Measurements from ENCODE around the gene VRK2. TPM values are rescaled to one million over a fixed set of nuclear protein-coding genes. Genes with fewer than 3 reads are reported as not detected.

The VRK2 gene
- total and polyA plus RNA-seq, 9 donors, result 7.3 to 19.8 (median 16.3) TPM

DNA sequence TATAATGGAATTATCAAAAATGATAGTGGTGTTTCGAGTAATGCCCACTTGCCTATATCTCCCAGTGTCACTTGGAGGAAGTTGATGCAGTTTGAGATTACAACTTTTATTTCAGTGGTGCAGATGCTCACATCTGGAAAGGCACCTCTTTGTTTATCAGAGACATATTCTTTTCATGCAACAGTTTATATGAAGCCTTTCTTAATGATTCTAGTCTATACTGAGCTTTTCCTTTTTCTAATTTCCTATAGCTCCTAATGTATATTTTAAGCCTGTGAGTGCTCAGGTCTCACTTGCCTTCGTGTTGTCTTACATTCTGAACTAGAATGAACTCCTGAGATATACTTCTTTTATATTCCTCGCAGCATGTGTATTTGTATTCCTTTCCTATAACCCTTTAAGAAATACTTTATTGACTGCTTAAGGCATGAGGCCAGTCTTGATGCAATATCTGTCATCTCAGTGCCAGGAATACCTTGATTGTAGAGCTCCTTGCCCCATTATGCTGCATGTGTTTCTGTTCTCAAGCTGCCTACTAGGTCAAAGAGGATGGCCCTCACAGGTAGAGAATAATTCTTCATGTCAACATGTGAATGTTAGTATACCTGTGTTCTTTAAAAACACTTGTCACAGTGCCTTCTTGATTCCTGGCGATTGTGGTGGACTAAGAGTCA lies 52.6 kb downstream of the VRK2 start:
- no peak for DNase-seq
- intact Hi-C loops (cut with DNase I), result no loop called here
- Histone ChIP-seq H3K27me3 (no peaks in the 10 kb centered on the region), H3K9me3 (no peaks in the 10 kb centered on the region), H3K4me1 (ENCODE audit: insufficient read depth) (no peaks in the 10 kb centered on the region), H3K4me3 (no peak overlapping the region), H3K27ac (no peak overlapping the region), H3K36me3 (no peaks in the 10 kb centered on the region)
- no peak for TF ChIP-seq POLR2A (IDR thresholded peaks at IDR 0.05)
- TF ChIP-seq, protein P1, sequence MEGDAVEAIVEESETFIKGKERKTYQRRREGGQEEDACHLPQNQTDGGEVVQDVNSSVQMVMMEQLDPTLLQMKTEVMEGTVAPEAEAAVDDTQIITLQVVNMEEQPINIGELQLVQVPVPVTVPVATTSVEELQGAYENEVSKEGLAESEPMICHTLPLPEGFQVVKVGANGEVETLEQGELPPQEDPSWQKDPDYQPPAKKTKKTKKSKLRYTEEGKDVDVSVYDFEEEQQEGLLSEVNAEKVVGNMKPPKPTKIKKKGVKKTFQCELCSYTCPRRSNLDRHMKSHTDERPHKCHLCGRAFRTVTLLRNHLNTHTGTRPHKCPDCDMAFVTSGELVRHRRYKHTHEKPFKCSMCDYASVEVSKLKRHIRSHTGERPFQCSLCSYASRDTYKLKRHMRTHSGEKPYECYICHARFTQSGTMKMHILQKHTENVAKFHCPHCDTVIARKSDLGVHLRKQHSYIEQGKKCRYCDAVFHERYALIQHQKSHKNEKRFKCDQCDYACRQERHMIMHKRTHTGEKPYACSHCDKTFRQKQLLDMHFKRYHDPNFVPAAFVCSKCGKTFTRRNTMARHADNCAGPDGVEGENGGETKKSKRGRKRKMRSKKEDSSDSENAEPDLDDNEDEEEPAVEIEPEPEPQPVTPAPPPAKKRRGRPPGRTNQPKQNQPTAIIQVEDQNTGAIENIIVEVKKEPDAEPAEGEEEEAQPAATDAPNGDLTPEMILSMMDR (IDR thresholded peaks at IDR 0.05), result no peak
- no peak for TF ChIP-seq EP300 (IDR thresholded peaks at IDR 0.05)
- 94 to 98% (median 96%) methylated on average over 4 of the region's 4 CpGs for WGBS, 3 donors

DNA sequence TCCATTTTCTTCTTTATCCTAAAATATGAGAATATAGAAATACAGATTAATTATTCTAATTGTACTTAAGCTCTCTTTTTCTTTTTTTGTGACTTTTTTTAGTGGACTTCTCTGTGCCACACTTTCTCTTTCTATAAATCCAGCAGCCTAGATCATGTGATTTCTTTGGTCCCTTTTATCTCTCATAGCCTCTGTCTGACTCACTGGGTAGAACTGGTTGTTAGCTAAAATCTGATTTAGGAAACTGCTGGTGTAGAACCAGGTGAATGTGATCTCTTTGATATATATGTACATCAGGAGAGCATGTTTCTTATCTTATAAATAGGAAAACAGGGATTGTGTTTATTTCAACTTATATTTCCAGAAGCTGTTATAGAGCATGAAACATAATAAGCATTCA lies 54.9 kb downstream of the VRK2 start:
- intact Hi-C loops (cut with DNase I), result no loop called here
- H3K4me1 ChIP-seq (ENCODE audit: insufficient read depth), result no peaks in the 10 kb centered on the region
- TF ChIP-seq EP300 (IDR thresholded peaks at IDR 0.05) (no peak), POLR2A (IDR thresholded peaks at IDR 0.05) (no peak)
- TF ChIP-seq, protein P1 (IDR thresholded peaks at IDR 0.05), result no peak
- H3K36me3 ChIP-seq, result no peaks in the 10 kb centered on the region
- H3K4me3 ChIP-seq, result no peak overlapping the region
- no peak overlapping the region for H3K27ac ChIP-seq
- H3K9me3 ChIP-seq, result no peaks in the 10 kb centered on the region
- H3K27me3 ChIP-seq, result no peaks in the 10 kb centered on the region
- no peak for DNase-seq

DNA sequence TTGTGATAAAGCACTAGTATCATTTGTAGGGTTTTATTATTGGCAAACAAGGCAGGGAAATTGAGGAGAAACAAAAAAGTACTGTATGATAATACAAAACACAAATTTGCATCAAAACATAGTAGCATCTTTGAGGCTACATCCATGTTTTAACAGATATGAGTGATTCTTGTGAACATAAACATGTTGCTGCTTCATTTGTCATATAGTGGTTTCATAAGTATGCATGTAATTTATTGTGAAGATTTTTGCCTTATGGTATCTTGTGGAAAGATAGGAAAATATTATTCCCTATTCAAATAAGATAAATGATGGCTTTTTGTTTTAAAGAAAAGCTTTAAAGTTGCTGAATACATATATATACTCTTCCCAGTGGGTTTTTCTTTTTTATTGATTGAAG lies 60.3 kb downstream of the VRK2 start:
- Histone ChIP-seq H3K27me3 (no peaks in the 10 kb centered on the region), H3K9me3 (no peaks in the 10 kb centered on the region), H3K4me3 (no peak overlapping the region), H3K27ac (no peak overlapping the region), H3K4me1 (ENCODE audit: insufficient read depth) (no peaks in the 10 kb centered on the region), H3K36me3 (no peaks in the 10 kb centered on the region)
- no peak for DNase-seq
- intact Hi-C loops (cut with DNase I), result no loop called here
- TF ChIP-seq, protein P1 (IDR thresholded peaks at IDR 0.05), result no peak
- TF ChIP-seq POLR2A (IDR thresholded peaks at IDR 0.05), result no peak
- no peak for TF ChIP-seq EP300 (IDR thresholded peaks at IDR 0.05)

DNA sequence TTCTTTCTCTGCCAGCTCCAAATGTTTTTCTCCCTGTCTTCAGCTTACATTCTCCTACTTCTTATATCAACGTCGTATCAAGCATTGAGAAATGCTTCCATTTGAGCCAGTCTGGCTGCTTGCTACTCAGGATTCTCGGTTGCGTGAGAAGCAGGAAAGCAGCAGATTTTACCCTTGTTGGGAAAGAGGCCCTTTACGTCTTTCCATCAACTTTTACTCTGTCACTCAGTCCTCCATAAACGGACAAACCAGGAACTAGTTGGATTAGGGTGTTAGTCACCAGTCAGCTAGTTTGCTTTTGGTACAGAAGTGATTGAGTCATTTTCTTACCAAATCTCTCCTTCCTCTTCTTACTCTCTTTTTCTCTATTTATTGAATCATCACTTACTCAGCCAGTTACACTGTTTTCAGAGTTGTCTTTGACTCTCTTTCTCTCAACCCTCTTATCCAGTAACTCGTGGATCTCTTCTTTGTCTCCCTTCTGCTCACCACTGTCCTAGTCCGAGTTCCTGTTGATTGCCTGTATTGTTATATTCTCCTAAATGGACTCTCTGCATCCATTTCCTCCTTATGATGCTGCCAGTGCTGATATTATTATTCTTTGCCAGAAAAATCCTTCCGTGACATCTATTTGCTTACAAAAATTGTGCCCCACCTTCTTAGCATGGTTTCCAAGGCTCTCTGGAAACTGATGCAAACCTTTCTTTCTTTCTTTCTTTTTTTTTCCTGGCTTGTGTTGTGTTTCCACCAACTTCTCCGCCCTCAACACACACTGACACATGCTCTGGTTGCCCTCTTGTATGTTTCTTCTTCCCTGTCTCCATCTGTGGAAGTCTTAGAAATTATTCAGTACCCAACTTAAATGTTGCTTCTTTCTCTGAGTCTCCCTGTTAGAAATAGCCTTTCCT lies 61.5 kb downstream of the VRK2 start:
- intact Hi-C loops (cut with DNase I), result no loop called here
- no peak for DNase-seq
- Histone ChIP-seq H3K27ac (no peak overlapping the region), H3K4me1 (ENCODE audit: insufficient read depth) (no peaks in the 10 kb centered on the region), H3K36me3 (no peaks in the 10 kb centered on the region), H3K27me3 (no peaks in the 10 kb centered on the region), H3K4me3 (no peak overlapping the region), H3K9me3 (no peaks in the 10 kb centered on the region)
- 89 to 92% (median 90%) methylated on average over 10 of the region's 10 CpGs for WGBS, 3 donors
- TF ChIP-seq, protein P1 (IDR thresholded peaks at IDR 0.05), result no peak
- TF ChIP-seq EP300 (IDR thresholded peaks at IDR 0.05), result no peak
